Mesendoderm (in vitro differentiated cells): Measurements from ENCODE around the gene RAB3C.
"Not testable (repeated sequence)": the region's sequence is repeated elsewhere in the genome, so short reads cannot be mapped to it uniquely, and the experiment has no call there.

Experiments used
- DNase-seq: peaks from one replicate; pipeline ENCODE4 v3.0.0; 2013
- H2AK5ac ChIP-seq: 2 replicates; pipeline ENCODE4 v1.6.1; 2013; ENCODE audit warnings: low read length, inconsistent platforms
- H2BK120ac ChIP-seq: 2 replicates; pipeline ENCODE4 v1.6.1; 2013; ENCODE audit warnings: low read depth, mild to moderate bottlenecking, low read length, moderate library complexity, mixed read lengths
- H2BK15ac ChIP-seq: replicated peaks from 2 replicates; pipeline ENCODE4 v1.6.1; 2013; ENCODE audit warnings: low read depth, mild to moderate bottlenecking, moderate library complexity
- H2BK5ac ChIP-seq: 2 replicates; pipeline ENCODE4 v1.6.1; 2013; ENCODE audit warnings: low read length, inconsistent platforms
- H3K18ac ChIP-seq: 2 replicates; pipeline ENCODE4 v1.6.1; 2013; ENCODE audit warnings: mild to moderate bottlenecking, low read length, mixed read lengths
- H3K23ac ChIP-seq: one replicate; pipeline ENCODE4 v1.6.1; 2013; ENCODE audit warnings: low read length
- H3K27ac ChIP-seq: 2 replicates; pipeline ENCODE4 v1.5.1; 2013; ENCODE audit warnings: low read depth, mild to moderate bottlenecking, inconsistent platforms, low read length, moderate library complexity
- H3K27me3 ChIP-seq: 2 replicates; pipeline ENCODE4 v1.6.1; 2013; ENCODE audit warnings: low read length, control low read depth, mild to moderate bottlenecking, inconsistent platforms; ENCODE audit not compliant: insufficient read depth, poor library complexity
- H3K36me3 ChIP-seq: 2 replicates; pipeline ENCODE4 v1.6.1; 2013; ENCODE audit warnings: low read length, inconsistent platforms; ENCODE audit not compliant: control insufficient read depth, insufficient read depth
- H3K4ac ChIP-seq: one replicate; pipeline ENCODE4 v1.6.1; 2013; ENCODE audit warnings: low read depth, mild to moderate bottlenecking, low read length, moderate library complexity
- H3K4me1 ChIP-seq: 2 replicates; pipeline ENCODE4 v1.6.1; 2013; ENCODE audit warnings: low read depth, low read length, inconsistent platforms; ENCODE audit not compliant: control insufficient read depth
- H3K4me2 ChIP-seq: 2 replicates; pipeline ENCODE4 v1.6.1; 2013; ENCODE audit warnings: low read length
- H3K4me3 ChIP-seq: 2 replicates; pipeline ENCODE4 v1.5.1; 2013; ENCODE audit warnings: mild to moderate bottlenecking, low read length
- H3K56ac ChIP-seq: one replicate; pipeline ENCODE4 v1.6.1; 2013; ENCODE audit warnings: low read length
- H3K79me1 ChIP-seq: 2 replicates; pipeline ENCODE4 v1.6.1; 2013; ENCODE audit warnings: low read length, inconsistent platforms
- H3K79me2 ChIP-seq: 2 replicates; pipeline ENCODE4 v1.6.1; 2013; ENCODE audit warnings: mild to moderate bottlenecking, low read length; ENCODE audit not compliant: control insufficient read depth, insufficient read depth
- H3K9ac ChIP-seq: 2 replicates; pipeline ENCODE4 v1.6.1; 2013; ENCODE audit warnings: low read length, inconsistent platforms
- H4K5ac ChIP-seq: one replicate; pipeline ENCODE4 v1.6.1; 2013; ENCODE audit warnings: low read length
- H4K8ac ChIP-seq: one replicate; pipeline ENCODE4 v1.6.1; 2013; ENCODE audit warnings: low read depth, mild to moderate bottlenecking, control low read depth, low read length, moderate library complexity
- WGBS: extraction: QIAGEN DNeasy Blood & Tissue Kit; methylation state at CpG from one replicate; pipeline ENCODE4 v1.1.7; 2013; ENCODE audit warnings: low lambda C conversion rate, missing lambda C conversion rate; ENCODE audit not compliant: insufficient coverage; ENCODE audit errors: extremely low coverage; 5-methylcytosine and 5-hydroxymethylcytosine counted together

Gene RAB3C

DNA sequence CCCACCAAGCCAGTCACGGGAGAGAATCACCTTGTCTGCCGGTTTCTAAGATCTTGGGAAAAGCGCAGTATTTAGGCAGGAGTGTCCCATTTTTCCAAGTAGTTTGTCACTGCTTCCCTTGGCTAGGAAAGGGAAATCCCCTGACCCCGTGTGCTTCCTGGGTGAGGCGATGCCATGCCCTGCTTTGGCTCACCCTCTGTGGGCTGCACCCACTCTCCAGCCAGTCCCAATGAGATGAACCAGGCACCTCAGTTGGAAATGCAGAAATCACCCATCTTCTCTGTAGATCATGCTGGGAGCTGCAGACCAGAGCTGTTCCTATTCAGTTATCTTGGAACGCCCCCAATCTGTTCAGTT lies 116.9 kb downstream of the RAB3C start:
- Histone ChIP-seq H3K27ac (no peak overlapping the region), H3K4me1 (no peaks in the 10 kb centered on the region), H3K27me3 (no peaks in the 10 kb centered on the region), H3K4me2 (no peak overlapping the region), H4K5ac (no peak overlapping the region), H3K23ac (no peak overlapping the region), H2BK15ac (no peak overlapping the region), H3K9ac (no peak overlapping the region), H3K36me3 (no peaks in the 10 kb centered on the region), H3K56ac (no peak overlapping the region), H3K79me1 (no peaks in the 10 kb centered on the region), H3K4me3 (no peak overlapping the region), H2BK120ac (no peak overlapping the region), H2BK5ac (no peak overlapping the region), H4K8ac (no peak overlapping the region), H3K4ac (no peak overlapping the region), H3K18ac (no peak overlapping the region), H2AK5ac (no peak overlapping the region), H3K79me2 (no peaks in the 10 kb centered on the region)
- no CpG with 5 or more reads among the region's 6 CpGs for WGBS
- no peak for DNase-seq

DNA sequence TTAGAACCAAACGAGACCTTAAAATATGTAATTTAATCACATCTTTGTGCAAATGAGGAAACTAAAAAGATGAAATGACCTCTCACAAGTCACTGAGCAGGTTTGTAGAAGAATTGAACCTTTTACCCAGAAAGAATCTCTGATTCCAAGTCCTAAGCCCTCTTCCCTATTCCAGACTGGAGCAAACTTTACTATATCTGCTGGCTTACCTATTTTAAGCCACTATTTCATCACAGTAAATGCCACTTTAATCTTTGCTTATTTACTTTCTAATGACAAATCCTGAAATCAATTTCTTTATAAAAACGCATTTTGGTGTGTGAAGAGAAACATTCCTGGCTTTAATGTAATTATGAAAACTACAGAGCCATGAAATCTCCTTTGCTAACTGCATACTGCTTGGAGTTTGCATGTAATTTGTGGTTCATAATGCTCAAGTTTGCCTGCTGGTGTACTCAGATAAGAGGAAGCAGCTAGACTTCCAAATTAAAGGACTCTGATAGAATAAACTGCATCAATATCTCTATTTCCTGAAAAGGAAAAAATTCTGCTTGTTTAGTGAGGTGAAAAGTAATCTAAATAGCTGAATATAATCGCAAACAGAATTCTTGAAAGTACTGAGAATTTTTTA lies 121.2 kb downstream of the RAB3C start:
- Histone ChIP-seq H3K4me1 (no peaks in the 10 kb centered on the region), H4K8ac (no peak overlapping the region), H3K79me2 (no peaks in the 10 kb centered on the region), H2BK120ac (no peak overlapping the region), H3K36me3 (no peaks in the 10 kb centered on the region), H3K56ac (no peak overlapping the region), H3K18ac (no peak overlapping the region), H3K9ac (no peak overlapping the region), H2BK15ac (no peak overlapping the region), H3K4ac (no peak overlapping the region), H3K4me3 (no peak overlapping the region), H2AK5ac (no peak overlapping the region), H3K27me3 (no peaks in the 10 kb centered on the region), H3K27ac (no peak overlapping the region), H3K79me1 (no peaks in the 10 kb centered on the region), H4K5ac (no peak overlapping the region), H3K4me2 (no peak overlapping the region), H3K23ac (no peak overlapping the region), H2BK5ac (no peak overlapping the region)
- WGBS: no CpG with 5 or more reads among the region's 3 CpGs
- DNase-seq: no peak

DNA sequence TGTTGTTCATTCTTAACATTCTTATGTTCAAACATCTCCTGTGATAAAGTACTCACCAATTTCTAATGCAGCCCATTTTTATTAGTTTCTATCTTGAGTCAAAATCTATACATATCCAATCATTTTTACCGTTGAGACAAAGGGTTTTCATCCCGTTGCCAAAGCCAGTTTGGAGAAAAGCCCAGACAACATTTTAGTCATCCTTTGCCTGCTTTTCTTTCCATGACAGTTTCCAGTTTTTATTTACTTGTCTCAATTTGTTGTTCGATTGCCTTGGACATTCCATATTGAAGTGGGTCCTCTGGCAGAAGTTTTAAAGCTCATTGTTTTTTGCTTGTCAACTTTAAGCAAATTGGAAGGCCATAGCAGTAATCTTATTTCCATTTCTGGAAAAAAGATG lies 123.9 kb downstream of the RAB3C start:
- H2BK5ac ChIP-seq: no peak overlapping the region
- H2AK5ac ChIP-seq: no peak overlapping the region
- H3K27me3 ChIP-seq: no peaks in the 10 kb centered on the region
- no peak overlapping the region for H3K4me3 ChIP-seq
- H3K4me1 ChIP-seq: no peaks in the 10 kb centered on the region
- H3K4me2 ChIP-seq: no peak overlapping the region
- H3K9ac ChIP-seq: no peak overlapping the region
- no peak overlapping the region for H3K18ac ChIP-seq
- no peak overlapping the region for H2BK120ac ChIP-seq
- no peak overlapping the region for H2BK15ac ChIP-seq
- H3K56ac ChIP-seq: no peak overlapping the region
- H4K8ac ChIP-seq: no peak overlapping the region
- DNase-seq: no peak
- WGBS: no CpG with 5 or more reads among the region's 3 CpGs
- no peak overlapping the region for H3K27ac ChIP-seq
- no peaks in the 10 kb centered on the region for H3K36me3 ChIP-seq
- H3K79me1 ChIP-seq: no peaks in the 10 kb centered on the region
- no peak overlapping the region for H3K4ac ChIP-seq
- H3K79me2 ChIP-seq: no peaks in the 10 kb centered on the region
- no peak overlapping the region for H4K5ac ChIP-seq
- H3K23ac ChIP-seq: no peak overlapping the region

DNA sequence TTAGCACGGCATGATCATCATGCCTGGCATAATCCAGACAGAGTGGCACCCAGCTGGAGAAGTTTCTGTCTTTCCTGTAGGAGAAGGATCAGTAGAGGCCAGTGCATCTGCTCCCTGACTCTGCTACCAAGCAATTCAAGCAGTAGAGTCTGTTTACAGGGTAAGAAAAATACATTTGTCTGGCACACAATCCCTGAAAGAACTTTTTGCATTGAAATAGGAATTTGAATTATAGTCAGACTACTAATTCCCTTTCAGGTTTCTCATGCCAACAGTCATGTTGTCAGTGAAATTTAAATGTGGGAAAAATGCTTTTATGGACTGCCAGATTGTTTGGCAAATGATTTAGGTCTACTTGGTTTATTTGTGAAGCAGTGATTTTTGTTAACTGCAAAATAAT lies 125.6 kb downstream of the RAB3C start:
- no peak overlapping the region for H2BK120ac ChIP-seq
- no peak for DNase-seq
- no peaks in the 10 kb centered on the region for H3K36me3 ChIP-seq
- no peak overlapping the region for H3K9ac ChIP-seq
- WGBS: no CpG with 5 or more reads among the region's 1 CpG
- no peak overlapping the region for H3K23ac ChIP-seq
- H3K27ac ChIP-seq: no peak overlapping the region
- no peak overlapping the region for H2BK5ac ChIP-seq
- H3K4me2 ChIP-seq: no peak overlapping the region
- H3K18ac ChIP-seq: no peak overlapping the region
- H4K8ac ChIP-seq: no peak overlapping the region
- H3K79me2 ChIP-seq: no peaks in the 10 kb centered on the region
- no peaks in the 10 kb centered on the region for H3K79me1 ChIP-seq
- H2AK5ac ChIP-seq: no peak overlapping the region
- H3K4ac ChIP-seq: no peak overlapping the region
- no peak overlapping the region for H4K5ac ChIP-seq
- no peak overlapping the region for H3K56ac ChIP-seq
- H2BK15ac ChIP-seq: no peak overlapping the region
- H3K4me1 ChIP-seq: no peaks in the 10 kb centered on the region
- no peaks in the 10 kb centered on the region for H3K27me3 ChIP-seq
- H3K4me3 ChIP-seq: no peak overlapping the region

DNA sequence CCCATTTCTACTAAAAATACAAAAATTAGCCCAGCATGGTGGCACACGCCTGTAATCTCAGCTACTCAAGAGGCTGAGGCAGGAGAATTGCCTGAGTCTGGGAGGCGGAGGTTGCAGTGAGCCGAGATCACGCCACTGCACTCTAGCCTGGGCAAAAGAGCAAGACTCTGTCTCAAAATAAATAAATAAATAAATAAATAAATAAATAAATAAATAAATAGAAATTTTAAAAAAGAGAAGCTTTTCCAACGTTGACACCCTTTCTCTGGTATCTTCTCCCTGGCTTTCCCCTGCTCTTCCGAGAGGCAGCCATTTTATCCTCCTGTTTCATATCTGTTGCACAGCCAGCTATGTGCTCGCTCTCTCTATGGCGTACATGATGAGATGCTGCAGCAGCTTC lies 127.5 kb downstream of the RAB3C start:
- H3K27me3 ChIP-seq, H3K23ac ChIP-seq, H2BK5ac ChIP-seq, H2AK5ac ChIP-seq, H3K18ac ChIP-seq, H4K8ac ChIP-seq, H3K4me2 ChIP-seq, H2BK15ac ChIP-seq, H3K4me1 ChIP-seq, H3K79me2 ChIP-seq, H3K56ac ChIP-seq, H3K4me3 ChIP-seq, H3K9ac ChIP-seq, DNase-seq, H2BK120ac ChIP-seq, H3K27ac ChIP-seq, H3K79me1 ChIP-seq, H4K5ac ChIP-seq, H3K36me3 ChIP-seq, H3K4ac ChIP-seq: not testable (repeated sequence)
- no CpG with 5 or more reads among the region's 8 CpGs for WGBS

DNA sequence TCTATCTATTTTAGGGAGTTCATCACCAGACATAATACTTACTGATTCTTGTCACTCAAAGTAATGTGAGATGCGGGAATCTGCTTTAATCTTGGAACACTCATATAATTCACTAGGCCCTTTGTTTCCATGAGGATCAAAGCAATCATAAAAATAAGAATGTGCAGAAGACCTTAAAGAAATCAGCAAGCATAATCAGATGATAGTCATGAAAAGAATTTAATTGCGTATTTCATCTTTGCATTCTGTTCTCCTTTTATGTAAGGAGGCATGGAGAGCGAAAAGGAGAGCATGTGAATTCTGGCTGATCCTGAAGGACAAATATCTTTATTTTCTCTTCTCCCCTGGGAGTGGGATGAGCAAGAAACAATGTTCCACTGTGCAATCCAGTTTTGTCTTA lies 128.0 kb downstream of the RAB3C start:
- Histone ChIP-seq H2BK5ac (no peak overlapping the region), H3K56ac (no peak overlapping the region), H3K27ac (no peak overlapping the region), H2BK120ac (no peak overlapping the region), H3K9ac (no peak overlapping the region), H3K27me3 (no peaks in the 10 kb centered on the region), H3K4ac (no peak overlapping the region), H2BK15ac (no peak overlapping the region), H3K79me2 (no peaks in the 10 kb centered on the region), H3K23ac (no peak overlapping the region), H4K5ac (no peak overlapping the region), H3K18ac (no peak overlapping the region), H4K8ac (no peak overlapping the region), H3K4me3 (no peak overlapping the region), H3K4me1 (no peaks in the 10 kb centered on the region), H2AK5ac (no peak overlapping the region), H3K79me1 (no peaks in the 10 kb centered on the region), H3K4me2 (no peak overlapping the region), H3K36me3 (no peaks in the 10 kb centered on the region)
- DNase-seq: no peak
- no CpG with 5 or more reads among the region's 3 CpGs for WGBS
